Activated CD4-positive, alpha-beta T cell treated with anti-CD3 and anti-CD28 coated beads, Interleukin-2, Interleukin-6, amounts not matched to agents 100 ng/mL and 50 ng/mL, durations not matched to agents 16 hours and 8 hours (primary cell): Measurements from ENCODE around the gene IRS1.

Experiments
- DNase-seq: peaks from one replicate; pipeline ENCODE4 v3.0.0-alpha.2; 2020

The IRS1 gene

DNA sequence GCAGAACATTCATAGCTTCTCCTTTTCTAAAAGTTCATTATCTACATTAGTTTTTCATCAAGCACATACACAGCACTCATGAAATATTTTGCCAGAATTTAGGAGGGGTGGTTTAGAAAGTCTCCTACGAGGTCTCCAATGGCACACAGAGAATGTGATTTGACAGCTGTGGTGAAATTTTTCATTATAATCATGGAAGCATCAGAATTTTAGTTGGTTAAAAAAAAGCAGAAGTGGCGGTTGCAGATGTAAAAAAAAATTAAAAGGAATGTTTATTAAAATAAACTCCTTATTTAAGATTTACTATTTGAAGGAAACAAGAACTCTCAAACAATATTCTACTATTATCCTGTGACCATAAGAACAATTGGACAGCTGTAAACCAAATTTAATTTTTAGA lies 25.4 kb upstream of the IRS1 start:
- DNase-seq: no peak

DNA sequence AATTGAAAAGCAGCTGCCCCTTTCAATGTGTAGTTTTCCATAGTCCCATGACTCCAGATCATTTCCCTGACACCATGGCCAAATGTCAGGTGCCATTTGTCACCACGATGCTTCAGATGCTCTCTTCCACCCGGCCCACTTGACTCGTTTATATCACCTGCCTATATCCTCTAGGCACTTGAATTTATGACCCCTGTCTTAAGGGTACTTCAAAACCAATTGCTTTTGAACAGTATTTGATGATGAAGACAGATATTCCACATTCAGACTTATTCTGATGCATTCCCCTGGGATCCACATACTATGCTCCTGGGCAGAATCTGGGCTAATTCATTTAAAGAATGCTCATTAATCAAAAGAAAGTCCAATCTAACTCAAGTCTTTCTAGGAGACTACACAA lies 19.3 kb upstream of the IRS1 start:
- no peak for DNase-seq

DNA sequence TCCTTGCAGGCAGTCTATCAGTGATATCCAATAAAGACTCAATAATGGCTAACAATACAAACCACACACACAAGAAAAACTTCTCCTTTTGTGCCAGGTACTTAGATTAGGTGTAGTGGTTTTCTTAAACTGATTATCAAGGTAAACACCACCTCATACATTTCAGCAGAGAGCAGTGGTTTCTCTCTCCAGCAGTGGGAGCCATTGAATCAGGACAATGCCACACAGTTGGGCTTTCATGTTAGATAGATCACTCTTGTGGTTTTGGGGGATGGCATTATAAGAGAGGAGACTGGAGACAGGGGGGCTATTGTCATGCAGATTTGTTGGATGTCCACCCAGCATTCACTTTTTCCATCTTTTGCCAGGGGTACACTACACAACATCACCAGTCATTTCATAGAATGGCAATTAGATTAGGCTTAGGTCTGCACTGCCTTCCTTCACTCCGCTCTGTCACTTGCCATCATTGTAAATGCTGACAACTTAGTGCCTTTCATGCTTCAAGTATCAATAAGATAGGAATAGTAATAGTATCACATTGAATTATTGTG lies 13.6 kb upstream of the IRS1 start:
- no peak for DNase-seq

DNA sequence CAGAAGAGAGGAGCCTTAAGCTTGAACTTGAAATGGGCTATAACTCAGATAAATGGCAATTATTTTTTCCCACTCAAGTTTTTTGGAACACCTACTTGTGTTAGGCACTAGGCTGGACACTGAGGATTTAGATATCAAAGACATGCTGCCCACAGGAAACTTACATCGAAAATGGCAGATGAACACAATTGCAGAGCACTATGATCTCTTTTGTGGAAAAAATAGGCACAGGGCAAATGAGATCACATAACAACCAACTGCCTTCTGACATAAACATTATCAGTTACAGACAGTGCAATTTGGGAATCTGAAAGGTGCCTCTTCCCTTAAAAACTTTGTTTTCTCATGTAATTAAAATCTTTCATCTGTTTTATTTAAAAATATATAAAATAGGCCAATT lies 3.8 kb upstream of the IRS1 start:
- DNase-seq: no peak

DNA sequence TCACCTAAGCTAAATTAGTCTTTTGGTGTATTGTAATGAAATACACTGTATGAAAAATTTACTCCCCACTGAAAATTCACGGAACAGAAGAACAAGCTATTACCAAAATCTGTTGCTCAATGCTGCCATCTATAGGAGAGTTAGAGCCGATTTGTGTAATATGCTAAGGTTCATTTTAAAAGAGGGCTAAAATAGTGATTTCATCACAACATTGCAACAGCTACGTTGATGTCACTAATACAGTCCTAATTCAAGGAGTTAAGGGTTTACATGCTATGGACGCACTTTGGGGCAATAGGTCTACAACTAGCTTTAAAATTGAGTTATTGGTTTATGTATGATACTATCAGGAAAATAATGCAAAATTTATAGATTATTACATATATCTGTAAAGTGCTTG lies 3.0 kb upstream of the IRS1 start:
- peak; percentile 76 for DNase-seq

DNA sequence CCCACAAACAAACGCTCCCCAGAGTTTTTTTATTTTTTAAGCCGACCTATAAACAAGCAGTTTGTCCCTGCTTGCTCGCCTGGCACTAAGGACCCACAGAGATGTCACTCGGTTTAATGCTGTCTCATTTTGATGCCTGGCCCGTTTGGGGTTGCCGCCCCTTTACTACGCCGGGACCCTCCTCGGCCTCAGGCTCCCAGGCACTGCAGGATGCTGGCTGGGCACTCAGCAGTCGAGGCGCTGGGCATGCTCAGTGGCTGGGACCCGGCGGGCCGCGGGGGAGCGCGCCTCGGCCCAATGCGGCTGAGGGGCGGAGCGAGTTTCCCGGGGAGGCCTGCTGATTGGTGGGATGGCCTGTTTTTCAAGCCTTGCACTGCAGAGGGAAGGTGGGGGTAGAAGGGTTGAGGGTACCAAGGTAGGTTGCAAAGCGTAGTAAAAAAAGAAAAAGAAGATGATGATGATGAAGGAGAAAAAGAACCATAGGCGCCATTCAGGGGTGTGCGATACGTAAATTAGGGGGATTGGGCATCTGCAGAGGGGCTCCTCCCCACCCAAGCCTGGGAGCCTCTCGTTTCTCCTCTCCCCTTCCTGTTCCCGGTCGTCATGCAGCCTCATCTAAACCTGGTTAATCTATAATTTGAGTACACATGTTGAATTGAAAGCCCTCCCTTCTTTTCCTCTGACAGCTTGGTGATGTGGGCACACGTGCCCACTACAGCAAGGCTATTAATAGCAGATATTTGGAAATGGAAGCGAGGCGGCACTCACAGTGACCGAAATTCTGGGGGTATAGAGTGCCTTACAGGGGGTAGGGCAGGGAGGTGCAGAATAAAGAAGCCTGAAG lies 1.5 kb upstream of the IRS1 start:
- DNase-seq: peak; percentile 91

DNA sequence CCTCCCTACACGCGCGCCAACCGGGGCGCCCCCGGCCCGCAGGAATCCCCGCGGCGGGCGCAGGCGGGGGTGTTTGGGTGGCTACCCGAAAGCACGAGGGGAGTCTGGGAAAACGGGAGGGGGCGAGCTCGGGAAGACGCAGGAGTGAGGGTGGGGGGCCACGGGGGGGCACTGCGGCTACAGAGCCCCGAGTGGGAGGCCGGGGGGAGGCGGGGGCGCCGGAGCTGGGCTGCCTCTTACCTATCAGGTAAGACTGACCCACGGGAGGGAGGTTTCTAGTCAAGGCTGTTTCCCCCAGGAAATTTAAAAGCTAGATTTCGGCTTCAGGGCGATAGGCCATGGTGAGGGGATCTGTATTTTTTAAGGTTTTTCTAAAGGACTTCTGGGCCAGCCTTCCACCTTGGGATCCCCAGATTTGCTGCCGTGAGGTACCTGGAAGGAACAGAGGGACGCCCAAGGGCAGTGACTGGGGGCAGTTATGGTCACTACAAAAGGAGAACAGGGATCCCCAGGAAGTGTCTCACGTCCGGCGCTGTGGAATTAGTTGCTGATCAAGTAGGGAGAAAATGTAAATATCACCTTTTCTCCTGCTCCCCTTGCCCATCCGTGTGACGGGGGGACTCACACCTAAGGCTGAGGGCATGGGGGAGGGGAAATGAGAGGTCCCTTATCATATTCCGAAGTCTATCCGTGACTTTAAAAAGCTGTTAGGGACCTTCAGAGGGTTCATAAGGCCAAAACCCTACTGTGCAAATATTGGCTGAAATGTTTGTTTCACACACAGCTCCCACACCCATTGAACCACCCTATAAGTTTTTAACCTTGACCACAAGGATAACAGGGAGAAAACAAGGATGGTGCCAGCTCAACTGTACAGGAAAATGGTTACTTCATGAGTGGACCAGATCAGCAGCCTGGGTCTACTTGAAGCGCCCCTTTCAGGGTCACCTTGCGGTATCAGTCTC lies 638 bp upstream of the IRS1 start:
- DNase-seq: no peak

DNA sequence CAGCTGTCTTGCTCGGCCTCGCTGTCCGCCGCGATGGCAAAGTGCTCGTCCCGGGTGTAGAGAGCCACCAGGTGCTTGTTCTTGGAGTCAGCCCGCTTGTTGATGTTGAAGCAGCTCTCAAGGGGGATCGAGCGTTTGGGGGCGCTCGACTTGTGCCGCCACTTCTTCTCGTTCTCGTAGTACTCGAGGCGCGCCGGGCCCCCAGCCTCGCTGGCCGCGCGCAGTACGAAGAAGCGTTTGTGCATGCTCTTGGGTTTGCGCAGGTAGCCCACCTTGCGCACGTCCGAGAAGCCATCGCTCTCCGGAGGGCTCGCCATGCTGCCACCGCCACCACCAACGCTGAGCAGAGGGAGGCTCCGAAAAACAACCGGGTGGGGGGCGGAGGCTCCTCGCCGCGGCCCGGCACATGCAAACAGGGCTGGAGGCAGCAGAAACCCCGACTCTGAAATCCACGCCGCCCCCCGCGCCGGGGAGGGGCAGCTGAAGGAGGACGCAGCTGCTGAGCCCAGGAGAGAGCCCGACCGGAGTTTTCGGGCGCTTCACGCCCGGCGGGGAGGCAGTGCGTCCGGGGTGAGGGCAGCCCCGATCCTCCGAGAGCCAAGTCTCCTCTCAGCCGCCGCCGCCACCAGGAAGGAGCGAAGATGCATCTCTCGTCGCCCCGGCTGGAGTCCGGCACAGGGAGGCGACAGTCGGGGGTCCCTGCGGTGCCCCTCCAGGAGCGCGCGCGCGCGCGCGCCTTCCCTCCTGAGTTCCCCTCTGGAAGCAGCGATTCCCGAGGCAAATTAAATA lies 1.0 kb downstream of the IRS1 start:
- peak; percentile 44 for DNase-seq

DNA sequence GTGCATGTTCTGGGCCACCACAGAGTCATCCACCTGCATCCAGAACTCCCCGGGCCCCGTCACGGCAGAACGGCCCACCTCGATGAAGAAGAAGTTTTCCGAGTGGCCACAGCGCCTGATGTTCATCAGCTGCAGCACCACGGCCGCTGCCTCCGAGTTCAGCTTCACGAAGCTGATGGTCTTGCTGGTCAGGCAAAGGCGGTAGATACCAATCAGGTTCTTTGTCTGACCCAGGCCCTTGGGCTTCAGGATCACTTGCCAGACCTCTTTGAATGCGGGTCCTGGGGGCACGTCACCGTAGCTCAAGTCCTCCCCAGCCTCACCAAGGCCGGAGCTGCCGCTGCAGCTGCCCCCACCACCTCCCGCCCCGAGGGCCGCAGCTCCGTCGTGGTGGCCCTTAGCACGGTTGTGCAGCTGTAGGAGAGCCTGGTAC lies 1.6 kb downstream of the IRS1 start:
- DNase-seq: no peak

DNA sequence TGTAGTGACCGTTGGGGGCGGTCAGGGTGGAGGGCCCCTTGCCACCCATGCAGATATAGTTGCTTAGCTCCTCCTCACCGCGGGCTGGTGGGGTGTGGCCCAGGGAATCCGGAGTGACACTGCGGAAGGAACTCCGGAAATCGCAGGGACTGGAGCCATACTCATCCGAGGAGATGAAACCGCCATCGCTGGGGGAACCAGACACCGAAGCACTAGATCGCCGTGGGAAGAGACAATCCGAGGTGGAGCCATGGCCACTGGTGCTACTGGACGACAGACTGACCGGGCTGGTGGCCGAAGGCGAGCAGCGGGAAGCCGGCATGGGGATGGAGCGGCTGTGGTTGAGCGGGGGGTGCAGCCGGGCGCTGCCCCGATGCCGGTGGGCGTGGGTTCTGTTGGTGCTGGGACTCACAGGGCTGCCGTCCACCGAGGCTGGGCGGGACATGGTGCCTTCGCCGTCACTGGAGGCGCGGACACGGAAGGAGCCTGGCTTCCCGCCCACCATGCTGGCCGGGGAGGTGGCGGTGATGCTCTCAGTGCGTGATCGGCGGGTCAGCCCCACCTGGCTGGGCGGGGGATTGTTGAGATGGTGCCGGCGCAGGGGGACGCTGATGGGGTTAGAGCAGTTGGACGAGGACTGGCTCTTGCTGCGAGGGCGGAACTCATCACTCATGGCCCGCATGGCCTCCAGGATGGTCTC lies 2.2 kb downstream of the IRS1 start:
- no peak for DNase-seq

DNA sequence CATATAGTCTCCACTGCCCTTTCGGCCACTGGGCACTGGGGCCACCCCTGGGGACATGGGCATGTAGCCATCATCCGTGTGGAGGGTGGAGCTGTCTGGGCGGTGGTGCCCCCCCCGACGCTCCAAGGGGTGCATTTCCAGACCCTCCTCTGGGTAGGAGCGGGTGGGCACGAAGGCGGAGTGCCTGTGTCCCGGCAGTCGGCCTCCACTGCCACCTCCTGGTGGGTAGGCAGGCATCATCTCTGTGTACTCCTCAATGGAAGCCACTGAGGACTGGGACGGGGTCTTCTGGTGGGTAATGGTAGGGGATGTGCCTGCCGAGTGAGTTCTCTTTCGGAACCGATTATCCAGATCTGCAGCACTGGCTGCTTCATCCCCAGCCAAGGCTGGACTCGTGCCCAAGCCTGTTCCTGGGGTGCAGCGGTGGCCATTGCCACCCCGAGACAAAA lies 2.8 kb downstream of the IRS1 start:
- no peak for DNase-seq

DNA sequence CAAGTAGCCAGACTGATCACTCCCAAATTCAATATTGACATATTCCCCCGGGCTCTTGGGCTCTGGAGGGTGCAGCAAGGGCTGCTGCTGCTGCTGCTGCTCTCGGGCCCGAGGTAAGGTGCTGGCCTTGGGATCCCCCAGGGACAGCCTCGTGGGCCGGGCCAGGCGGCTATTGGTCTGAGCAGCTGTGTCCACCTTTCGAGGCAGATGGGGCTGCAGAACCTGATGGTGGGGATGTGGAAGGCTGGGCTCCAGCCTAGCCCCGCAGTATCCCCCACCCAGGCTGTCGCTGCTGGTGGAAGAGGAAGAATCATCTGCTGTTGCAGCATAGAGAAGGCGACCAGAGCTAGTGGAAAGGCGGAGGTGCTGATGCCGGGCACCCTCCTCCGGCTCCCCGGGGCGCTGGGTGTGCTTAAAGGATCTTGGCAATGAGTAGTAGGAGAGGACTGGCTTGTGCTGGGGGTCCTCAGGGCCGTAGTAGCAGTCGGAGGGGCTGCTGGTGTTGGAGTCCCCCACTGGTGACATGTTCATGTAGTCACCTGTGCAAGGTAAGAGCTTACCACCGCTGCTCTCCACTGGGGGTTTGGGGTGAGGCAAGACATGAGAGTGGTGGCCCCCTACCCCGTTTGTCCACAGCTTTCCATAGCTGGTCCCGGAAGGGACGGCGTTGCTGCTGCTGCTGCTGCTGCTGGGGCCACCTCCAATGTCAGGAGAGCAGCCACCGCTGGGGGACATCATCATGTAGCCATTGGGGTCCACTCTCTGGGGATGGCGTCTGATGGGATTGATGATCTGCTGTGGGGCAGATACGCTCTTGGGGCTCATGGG lies 3.4 kb downstream of the IRS1 start:
- DNase-seq: no peak

DNA sequence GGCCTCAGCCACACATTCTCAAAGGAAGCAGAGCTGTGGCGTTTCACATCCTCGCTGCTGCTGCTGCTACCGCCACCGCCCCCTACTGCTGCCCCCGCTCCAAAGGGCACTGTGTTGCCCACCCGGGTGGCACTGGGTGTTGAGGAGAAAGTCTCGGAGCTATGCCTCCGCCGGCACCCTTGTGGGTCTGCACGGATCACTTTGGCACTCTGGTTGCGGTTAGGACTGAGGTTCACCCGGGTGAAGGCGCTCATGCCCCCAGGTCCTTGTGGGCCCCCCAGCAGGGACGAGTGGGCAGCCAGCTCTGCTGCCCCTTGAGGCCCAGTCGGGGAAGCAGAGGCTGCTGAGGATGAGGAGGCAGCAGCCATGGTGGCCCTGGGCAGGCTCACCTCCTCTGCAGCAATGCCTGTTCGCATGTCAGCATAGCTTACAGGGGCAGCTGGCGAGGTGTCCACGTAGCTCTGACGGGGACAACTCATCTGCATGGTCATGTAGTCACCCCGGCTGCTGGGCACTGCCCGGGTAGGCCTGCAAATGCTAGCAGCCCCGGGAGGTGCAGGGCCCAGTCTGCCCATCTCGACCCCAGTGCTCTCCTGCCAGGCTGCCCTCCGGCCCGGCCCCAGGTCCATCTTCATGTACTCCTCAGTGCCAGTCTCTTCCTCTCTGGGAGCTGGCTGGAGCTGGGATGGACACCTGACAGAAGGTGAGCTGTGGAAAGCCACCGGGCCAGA lies 4.2 kb downstream of the IRS1 start:
- DNase-seq: no peak

DNA sequence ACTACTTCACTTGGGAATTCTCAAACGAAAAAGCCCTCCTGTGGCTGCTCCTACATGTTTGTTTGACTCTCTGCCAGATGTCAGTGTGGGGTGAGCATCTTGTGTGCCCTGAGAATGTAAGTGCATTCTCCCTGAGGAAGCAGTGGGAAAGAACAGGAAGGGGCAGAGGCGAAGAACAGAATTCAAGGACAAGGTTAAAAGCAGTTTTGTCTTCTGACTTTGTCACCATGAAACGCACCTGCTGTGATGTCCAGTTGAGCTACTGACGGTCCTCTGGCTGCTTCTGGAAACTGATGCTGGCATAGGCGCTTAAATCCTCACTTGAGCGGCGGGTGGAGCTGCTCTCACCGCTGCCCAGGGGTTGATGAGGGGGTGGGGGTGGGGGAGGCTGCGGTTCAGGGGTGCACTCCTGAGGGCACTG lies 4.9 kb downstream of the IRS1 start:
- DNase-seq: no peak

DNA sequence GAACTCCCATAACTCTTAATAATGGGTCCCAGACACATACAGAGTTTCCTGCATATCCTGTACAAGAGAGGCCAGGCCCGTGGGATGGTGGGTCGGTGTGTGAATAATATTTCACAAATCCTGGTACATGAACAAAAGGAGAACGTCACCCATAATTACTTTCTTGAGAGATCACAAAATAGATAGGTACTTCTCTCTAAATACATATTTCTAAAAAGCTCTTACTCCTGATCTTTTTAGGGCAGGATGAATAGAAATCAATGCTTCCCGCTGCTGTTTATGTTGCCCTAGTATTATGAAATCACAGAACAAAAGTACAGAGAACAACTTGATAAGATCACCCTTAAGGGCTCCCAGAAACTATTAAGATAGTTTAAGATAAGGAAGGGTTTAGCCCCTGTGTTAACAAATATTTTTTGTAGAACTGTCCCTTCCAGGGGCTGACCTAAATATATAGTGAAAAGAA lies 5.4 kb downstream of the IRS1 start:
- DNase-seq: no peak

DNA sequence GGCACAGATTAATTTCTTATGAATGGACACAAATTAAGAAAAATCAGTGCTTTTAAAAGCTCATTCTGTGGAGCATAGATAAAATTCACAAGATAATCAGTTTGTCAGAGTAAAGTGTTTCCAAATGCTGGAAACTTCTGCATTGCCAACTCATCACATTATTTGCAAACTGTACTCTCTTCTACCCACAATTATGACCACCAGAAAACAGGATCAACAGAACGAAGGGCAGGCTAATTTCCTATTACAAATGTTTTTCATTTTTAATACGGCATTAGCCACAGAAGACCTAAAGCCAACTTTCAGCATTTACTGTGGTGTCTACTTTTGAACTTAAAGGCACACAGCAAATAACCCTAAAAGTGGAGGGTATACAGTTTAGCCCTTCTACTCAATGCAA lies 6.0 kb downstream of the IRS1 start:
- no peak for DNase-seq

DNA sequence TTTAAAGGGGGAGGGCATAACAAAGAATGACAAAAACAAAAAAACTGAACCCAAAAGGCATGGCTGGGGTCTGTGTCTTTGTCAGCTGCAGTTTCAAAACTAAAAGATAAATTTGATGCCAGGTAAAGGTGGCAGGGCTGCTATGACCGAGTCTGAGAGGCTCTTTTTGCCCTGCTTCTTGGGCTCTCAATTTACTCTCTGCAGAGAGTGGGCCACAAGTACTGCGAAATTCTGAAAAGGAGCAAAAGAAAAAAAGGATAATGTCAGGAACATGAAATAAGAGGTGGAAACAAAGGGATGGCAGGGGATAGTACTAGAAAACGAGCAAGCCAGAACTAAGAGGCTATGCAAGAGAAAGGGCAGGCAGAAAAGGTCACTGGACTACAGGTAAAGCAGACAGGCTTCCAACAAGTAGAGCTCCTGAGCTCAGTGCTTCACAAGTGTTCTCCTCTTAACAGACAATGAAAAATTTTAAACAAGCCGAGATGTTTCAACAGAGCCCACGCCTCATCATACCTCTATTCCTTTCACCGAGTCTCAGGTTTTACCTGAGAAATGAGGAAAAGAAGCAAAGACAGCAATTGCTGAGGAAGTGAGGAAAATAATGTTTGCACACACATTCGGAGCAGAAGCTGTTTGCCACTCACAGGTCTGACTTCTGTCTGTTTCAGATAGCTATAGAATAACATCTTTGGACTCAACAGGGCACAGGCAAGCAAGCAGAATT lies 7.3 kb downstream of the IRS1 start:
- no peak for DNase-seq

DNA sequence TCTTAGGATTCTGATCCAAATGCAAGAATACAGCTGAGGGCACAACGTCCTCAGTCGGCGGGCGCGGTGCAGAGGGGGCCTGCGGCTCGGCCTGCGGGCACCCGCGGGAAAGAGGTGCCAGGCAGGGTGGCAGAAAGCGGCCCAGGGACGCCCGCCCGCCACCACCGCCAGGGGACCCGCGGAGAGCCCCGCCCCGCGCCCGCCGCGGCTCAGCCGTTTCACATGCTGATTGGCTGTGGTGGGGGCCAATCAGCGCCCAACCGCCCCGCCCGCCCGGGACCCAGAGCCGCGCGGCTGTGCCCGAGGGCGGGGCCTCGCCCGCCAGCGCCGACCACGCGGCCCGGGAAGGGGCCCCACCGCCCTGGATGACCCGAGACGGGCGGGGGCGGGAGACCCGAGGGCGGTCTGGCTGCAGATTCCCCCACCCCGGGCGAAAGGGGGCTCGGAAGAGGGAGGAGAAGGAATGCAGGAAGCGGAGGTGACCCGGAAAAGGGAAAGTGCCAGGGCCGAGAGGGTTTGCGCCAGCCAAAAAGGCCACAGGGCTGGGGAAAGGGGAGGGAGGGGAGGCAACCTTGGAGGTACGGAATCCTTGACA lies 8.0 kb downstream of the IRS1 start:
- DNase-seq: peak; percentile 95

DNA sequence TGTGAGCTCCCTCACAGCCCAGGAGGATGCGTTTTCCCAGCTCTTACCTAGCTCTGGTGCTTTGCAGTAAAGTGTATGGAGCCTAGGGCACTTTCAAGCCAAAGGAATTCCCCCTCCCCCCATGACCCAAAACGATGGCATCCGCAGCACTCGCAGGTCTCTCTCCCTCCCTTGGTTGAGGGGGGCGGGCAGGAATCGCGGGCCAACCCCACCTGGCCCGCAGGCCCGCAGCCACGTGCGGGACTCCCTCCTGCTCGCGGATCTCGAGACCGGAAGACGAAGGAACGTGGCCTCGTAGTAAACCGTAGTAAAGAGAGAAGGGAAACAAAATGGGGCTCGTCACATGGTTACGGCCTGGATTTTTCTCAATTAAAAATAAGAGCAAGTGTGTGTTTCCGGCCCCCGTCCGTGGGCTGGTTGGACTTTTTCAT lies 8.5 kb downstream of the IRS1 start:
- DNase-seq: peak; percentile 60
